22Rv1 (cell line): ENCODE measurements around the gene GM2A.

Experiments used
- H3K27ac ChIP-seq: fragments of 450-650 bp; 2 replicates; pipeline ENCODE4 v1.5.1; 2017
- ZFX ChIP-seq: fragments of 450-650 bp; IDR thresholded peaks from 2 replicates; pipeline ENCODE4 v1.6.1; 2017; ENCODE audit warnings: antibody characterized with exemption, borderline replicate concordance
- TF ChIP-seq, protein P1 (sequence below): fragments of 450-650 bp; IDR thresholded peaks from 2 replicates; pipeline ENCODE4 v1.5.1; 2017; ENCODE audit warnings: mild to moderate bottlenecking

Gene GM2A

DNA sequence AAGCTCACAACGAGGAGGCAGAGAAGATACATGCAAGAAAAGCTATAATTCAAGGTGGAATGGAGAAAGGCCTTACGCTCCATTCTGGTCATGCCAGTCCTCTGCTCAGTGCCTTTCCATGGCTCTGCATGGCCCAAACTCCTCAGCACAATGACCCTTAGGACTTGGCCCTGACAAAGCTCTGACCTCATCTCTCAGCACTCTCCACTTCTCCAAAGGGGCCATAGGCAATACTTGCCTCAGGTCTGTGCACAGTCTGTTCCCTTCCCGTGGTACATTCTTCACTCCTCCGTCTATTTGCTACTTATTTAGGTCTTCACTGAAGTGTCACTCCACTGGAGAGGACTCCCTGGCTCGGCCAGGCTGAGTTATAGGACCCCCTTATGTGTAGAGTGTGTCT lies 25.9 kb downstream of the GM2A start:
- no peak for TF ChIP-seq ZFX
- TF ChIP-seq, protein P1, sequence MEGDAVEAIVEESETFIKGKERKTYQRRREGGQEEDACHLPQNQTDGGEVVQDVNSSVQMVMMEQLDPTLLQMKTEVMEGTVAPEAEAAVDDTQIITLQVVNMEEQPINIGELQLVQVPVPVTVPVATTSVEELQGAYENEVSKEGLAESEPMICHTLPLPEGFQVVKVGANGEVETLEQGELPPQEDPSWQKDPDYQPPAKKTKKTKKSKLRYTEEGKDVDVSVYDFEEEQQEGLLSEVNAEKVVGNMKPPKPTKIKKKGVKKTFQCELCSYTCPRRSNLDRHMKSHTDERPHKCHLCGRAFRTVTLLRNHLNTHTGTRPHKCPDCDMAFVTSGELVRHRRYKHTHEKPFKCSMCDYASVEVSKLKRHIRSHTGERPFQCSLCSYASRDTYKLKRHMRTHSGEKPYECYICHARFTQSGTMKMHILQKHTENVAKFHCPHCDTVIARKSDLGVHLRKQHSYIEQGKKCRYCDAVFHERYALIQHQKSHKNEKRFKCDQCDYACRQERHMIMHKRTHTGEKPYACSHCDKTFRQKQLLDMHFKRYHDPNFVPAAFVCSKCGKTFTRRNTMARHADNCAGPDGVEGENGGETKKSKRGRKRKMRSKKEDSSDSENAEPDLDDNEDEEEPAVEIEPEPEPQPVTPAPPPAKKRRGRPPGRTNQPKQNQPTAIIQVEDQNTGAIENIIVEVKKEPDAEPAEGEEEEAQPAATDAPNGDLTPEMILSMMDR = no peak
- H3K27ac ChIP-seq = no peak overlapping the region

DNA sequence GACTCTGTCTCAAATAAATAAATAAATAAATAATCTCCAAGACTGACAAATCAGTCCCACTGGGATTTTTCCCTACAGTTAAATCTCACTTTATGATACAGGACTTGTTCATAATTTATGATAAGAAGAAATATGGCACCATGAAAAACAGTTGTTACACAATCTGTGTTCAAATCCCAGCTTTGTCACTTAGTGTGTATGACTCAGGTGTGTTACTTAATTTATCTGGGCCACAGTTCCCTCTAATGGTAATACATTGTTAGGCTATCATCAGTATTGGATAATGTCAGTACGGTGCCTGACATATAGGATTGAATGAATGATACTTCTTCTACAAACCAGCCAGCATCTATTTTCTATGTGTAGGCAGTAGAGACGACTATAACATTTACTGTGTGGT lies 27.5 kb downstream of the GM2A start:
- TF ChIP-seq ZFX = no peak
- TF ChIP-seq, protein P1 = no peak
- no peak overlapping the region for H3K27ac ChIP-seq

DNA sequence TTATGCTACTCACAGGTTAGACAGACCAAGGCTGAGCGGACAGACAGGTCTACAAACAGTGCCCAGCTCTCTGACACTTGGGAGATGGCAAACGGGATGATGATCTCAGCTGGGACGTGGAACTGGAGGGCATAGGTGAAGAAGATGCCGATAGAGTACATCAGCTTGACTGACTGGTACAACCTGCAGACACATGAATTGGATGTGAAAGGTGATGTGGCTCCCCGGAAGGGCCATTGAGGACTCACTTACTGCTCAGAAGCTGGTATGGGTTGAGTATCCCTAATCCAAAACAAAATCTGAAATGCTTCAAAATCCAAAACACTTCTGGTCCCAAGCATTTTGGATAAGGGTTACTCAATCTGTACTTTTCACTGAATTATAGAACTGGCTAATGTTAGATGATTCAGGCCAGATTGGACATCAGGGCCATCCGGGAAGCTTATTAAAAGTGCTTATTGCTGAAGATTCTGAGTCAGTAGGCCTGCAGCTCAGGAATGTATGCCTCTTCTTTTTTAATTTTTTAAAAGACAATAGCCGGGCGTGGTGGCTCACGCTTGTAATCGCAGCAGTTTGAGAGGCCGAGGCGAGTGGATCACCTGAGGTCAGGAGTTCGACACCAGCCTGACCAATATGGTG lies 28.1 kb downstream of the GM2A start:
- H3K27ac ChIP-seq = no peak overlapping the region
- no peak for TF ChIP-seq ZFX
- TF ChIP-seq, protein P1 = no peak

DNA sequence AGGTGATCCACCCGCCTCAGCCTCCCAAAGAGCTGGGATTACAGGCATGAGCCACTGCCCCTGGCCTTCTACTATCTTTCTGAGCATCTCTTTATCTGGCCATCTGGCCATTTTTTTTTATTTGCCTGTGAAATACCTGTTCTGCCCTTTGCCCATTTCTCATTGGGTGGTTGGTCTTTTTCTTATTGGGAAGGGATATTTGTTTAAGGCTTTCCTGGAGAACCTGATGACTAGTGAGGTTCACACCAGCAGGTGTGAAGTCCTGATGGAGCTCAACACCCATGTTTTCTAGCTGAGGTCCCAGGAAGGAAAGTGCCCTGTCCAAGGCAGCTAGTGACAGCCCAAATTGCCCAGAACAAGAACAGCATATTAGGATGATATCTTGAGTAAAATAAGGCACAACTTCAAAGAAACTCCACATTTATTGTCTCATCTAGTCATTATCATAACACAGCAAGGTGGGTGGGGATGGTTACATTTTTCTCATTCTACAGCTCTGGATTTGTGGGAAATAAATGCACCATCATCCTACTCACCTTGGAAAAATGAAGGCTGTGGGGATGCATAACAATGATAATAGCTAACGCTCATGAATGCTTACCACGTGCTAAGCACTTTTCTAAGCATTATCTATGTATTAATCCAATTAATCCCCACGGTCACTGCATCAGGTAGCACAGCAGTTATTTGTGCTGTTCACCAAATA lies 30.3 kb downstream of the GM2A start:
- H3K27ac ChIP-seq = no peak overlapping the region

DNA sequence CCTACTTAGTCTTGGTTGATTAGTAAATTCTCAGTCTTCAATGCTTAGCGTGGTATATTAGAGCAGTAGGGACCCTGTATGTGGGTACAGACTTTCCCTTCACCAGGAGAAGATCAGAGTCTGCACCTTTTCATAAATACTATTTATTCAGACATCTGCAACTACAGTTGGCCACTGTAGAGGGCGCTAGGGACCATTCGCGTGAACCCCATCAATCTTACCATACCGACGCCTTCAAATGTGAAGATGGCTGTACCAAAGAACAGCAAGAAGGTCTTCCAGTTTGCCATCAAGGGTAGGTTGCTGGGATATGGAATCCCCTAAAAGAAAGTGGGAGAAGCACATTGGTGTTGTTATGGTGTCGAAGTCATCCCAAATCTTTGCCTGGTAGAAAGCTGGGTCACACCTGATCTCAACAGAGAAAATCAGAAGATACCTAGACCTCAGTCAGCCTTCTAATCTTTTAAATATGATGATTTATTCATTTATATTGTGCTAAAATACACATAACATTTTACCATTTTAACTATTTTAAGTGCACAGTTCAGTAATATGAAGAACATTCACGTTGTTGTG lies 31.5 kb downstream of the GM2A start:
- TF ChIP-seq, protein P1 = peak; percentile 44
- TF ChIP-seq ZFX = no peak
- no peak overlapping the region for H3K27ac ChIP-seq

More for the DNA sequence above, 30.3 kb downstream of the GM2A start:
- TF ChIP-seq, protein P1 = no peak
- no peak for TF ChIP-seq ZFX

DNA sequence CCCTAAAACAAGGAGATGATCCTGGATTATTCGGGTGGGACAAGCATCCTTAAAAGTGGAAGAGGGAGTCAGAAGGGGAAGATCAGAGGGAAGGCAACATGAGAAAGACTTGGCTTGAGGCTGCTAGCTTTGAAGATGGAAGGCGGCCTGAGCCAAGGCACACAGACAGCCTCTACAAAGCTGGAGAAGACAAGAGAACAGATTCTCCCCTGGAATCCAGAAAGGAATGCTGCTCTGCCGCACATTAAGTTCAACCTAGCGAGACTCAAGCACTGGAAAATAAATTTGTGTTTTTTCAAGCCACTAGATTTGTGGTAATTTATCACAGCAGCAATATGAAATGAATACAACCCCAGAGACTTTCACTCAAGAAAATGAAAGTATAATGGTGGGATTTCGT lies 32.7 kb downstream of the GM2A start:
- no peak overlapping the region for H3K27ac ChIP-seq
- TF ChIP-seq, protein P1 = no peak
- TF ChIP-seq ZFX = no peak

DNA sequence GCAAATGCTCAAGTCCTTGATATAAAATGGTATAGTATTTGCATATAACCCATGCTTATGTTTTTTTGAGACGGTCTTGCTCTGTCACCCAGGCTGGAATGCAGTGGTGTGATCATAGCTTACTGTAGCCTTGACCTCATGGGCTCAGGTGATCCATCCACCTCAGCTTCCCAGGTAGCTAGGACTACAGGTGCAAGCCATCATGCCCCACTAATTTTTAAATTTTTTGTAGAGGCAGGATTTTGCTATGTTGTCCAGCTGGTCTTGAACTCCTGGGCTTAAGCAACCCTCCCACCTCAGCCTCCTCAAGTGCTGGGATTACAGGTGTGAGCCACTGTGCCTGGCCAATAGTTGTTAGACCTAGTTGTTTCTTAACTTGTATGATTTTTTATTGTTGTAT lies 33.3 kb downstream of the GM2A start:
- no peak for TF ChIP-seq ZFX
- TF ChIP-seq, protein P1 = no peak
- no peak overlapping the region for H3K27ac ChIP-seq
